ENCODE data around the gene IFT27. TPM values are rescaled to one million over a fixed set of nuclear protein-coding genes. Genes with fewer than 3 reads are reported as not detected.

The IFT27 gene
- total RNA-seq, 4 donors from 2014 or later = 5.8 to 22.7 (median 12.9) TPM

DNA sequence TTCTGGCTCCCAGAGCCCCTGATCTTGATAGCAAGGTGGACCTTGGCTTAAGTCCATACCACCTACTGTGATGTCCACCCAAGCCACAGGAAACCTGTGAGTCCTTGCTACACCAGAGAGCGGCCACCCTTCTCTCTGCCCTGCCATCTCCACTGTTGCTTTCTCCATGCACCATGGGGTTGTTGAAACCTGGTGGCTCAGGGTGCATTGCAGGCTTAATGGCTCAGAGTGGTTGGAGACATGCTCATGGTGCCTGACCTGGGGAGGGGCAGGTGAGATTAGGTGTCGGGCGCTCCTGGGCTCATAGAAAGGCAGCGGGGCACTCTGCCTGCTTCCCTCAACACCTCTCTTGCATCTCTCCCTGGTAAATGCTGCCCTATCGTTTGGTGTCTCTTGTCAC, 47.4 kb downstream of the IFT27 start:
- no peak overlapping the region for H3K4me3 ChIP-seq
- H3K9me3 ChIP-seq = no peaks in the 10 kb centered on the region
- no peak overlapping the region for H3K27ac ChIP-seq
- in situ Hi-C loops (cut with MboI; ENCODE audit: low pct_ligation_motif_present in 1 of 4, low pct_unique_long_range_greater_than_20kb in 1 of 4, low sequenced_read_pairs in 3 of 4) (no loop called here), intact Hi-C loops (cut with DNase I; ENCODE audit: low total_unique reads) (no loop called here)
- no peaks in the 10 kb centered on the region for H3K36me3 ChIP-seq
- WGBS, 2 donors (ENCODE audit: low coverage in 1 of 2) = 70% methylated on average over 4 of the region's 5 CpGs; no CpG with 5 or more reads in 1 of the 2 donors
- DNase-seq = no peak
- no peaks in the 10 kb centered on the region for H3K4me1 ChIP-seq
- TF ChIP-seq, protein P1, sequence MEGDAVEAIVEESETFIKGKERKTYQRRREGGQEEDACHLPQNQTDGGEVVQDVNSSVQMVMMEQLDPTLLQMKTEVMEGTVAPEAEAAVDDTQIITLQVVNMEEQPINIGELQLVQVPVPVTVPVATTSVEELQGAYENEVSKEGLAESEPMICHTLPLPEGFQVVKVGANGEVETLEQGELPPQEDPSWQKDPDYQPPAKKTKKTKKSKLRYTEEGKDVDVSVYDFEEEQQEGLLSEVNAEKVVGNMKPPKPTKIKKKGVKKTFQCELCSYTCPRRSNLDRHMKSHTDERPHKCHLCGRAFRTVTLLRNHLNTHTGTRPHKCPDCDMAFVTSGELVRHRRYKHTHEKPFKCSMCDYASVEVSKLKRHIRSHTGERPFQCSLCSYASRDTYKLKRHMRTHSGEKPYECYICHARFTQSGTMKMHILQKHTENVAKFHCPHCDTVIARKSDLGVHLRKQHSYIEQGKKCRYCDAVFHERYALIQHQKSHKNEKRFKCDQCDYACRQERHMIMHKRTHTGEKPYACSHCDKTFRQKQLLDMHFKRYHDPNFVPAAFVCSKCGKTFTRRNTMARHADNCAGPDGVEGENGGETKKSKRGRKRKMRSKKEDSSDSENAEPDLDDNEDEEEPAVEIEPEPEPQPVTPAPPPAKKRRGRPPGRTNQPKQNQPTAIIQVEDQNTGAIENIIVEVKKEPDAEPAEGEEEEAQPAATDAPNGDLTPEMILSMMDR (IDR thresholded peaks at IDR 0.05) = no peak
- no peak for TF ChIP-seq EP300 (IDR thresholded peaks at IDR 0.05; ENCODE audit: low read depth)
- no peak for TF ChIP-seq POLR2AphosphoS5 (IDR thresholded peaks at IDR 0.05)
- TF ChIP-seq POLR2A (IDR thresholded peaks at IDR 0.05) = no peak
- H3K27me3 ChIP-seq = peaks cover 33% of the 10 kb centered on the region

DNA sequence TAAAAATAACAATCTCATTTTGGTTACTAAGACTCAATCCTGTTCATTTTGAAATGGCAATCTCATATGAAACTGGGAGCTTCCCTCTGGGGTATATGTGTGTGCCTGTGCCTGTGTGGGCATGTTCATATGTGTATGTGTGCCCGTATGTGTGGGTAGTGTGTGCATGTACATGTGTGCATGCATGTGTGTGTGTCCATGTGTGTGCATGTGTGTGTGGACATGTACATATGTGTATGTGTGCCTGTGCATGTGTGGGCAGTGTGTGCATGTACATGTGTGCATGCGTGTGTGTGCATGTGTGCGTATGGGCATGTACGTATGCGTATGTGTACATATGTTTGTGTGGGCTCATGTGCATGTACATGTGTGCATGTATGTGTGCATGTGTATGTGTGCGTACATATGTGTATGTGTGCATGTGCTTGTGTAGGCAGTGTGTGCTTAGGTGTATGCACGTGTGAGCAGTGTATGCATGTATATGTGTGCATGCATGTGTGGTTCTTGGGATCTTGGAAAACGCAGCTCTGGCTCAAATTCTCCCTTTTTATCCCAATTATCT, 47.9 kb downstream of the IFT27 start:
- TF ChIP-seq EP300 (IDR thresholded peaks at IDR 0.05; ENCODE audit: low read depth) (no peak), POLR2A (IDR thresholded peaks at IDR 0.05) (no peak), POLR2AphosphoS5 (IDR thresholded peaks at IDR 0.05) (no peak)
- TF ChIP-seq, protein P1 (IDR thresholded peaks at IDR 0.05) = no peak
- no peaks in the 10 kb centered on the region for H3K36me3 ChIP-seq
- 78 to 100% methylated on average over 2 to 8 of the region's 8 CpGs for WGBS, 2 donors (ENCODE audit: low coverage in 1 of 2)
- H3K27ac ChIP-seq = no peak overlapping the region
- H3K9me3 ChIP-seq = no peaks in the 10 kb centered on the region
- H3K4me3 ChIP-seq = no peak overlapping the region
- H3K27me3 ChIP-seq = peaks cover 37% of the 10 kb centered on the region
- DNase-seq = no peak
- H3K4me1 ChIP-seq = no peaks in the 10 kb centered on the region
- in situ Hi-C loops (cut with MboI; ENCODE audit: low pct_ligation_motif_present in 1 of 4, low pct_unique_long_range_greater_than_20kb in 1 of 4, low sequenced_read_pairs in 3 of 4) (no loop called here), intact Hi-C loops (cut with DNase I; ENCODE audit: low total_unique reads) (no loop called here)

DNA sequence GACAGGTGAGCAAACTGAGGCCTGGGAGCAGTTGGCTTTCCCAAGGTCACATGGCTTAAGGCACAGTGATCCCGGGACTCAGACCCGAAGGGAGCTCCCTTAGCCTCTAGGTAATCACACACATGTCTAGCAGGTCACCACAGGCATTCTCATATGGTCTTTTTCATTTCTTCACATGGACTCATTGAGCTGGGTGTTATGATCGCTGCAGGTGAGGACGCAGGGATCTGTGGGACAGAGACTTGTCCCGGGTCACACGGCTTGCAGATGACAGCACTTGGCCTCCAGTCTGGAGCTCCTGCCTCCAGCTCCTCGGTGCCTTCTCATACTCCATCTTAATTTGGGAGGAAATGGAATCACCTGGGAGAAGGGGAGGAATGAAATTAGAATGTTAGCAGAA, 48.8 kb downstream of the IFT27 start:
- Histone ChIP-seq H3K4me3 (no peak overlapping the region), H3K36me3 (no peaks in the 10 kb centered on the region), H3K9me3 (no peaks in the 10 kb centered on the region), H3K27ac (no peak overlapping the region), H3K27me3 (peaks cover 35% of the 10 kb centered on the region), H3K4me1 (no peaks in the 10 kb centered on the region)
- WGBS, 2 donors (ENCODE audit: low coverage in 1 of 2) = 58 to 64% methylated on average over 2 to 7 of the region's 7 CpGs
- TF ChIP-seq POLR2AphosphoS5 (IDR thresholded peaks at IDR 0.05) (no peak), POLR2A (IDR thresholded peaks at IDR 0.05) (no peak), EP300 (IDR thresholded peaks at IDR 0.05; ENCODE audit: low read depth) (no peak)
- TF ChIP-seq, protein P1 (IDR thresholded peaks at IDR 0.05) = no peak
- DNase-seq = no peak
- intact Hi-C loops (cut with DNase I; ENCODE audit: low total_unique reads) = no loop called here
- in situ Hi-C loops (cut with MboI; ENCODE audit: low pct_ligation_motif_present in 1 of 4, low pct_unique_long_range_greater_than_20kb in 1 of 4, low sequenced_read_pairs in 3 of 4) = no loop called here

DNA sequence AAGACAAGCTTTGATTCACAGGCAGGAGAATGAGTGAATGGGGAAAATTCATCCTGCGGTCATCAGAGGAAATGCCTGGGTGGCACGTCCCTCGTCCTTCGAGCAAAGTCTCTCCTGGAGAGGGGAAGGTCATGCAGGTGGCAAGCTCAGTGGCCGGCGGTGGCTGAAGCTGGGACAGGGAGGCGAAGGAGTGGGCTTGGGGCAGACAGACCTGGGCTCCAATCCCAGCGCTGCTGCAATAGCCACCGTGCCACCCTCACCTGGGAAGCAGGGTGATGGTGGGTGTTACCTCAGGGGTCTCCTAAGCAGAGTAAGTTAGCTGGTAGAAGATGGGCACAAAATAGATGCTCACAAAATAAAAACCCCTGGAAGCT, 49.9 kb downstream of the IFT27 start:
- Histone ChIP-seq H3K36me3 (no peaks in the 10 kb centered on the region), H3K9me3 (no peaks in the 10 kb centered on the region), H3K4me1 (no peaks in the 10 kb centered on the region), H3K4me3 (no peak overlapping the region), H3K27me3 (peaks cover 39% of the 10 kb centered on the region), H3K27ac (no peak overlapping the region)
- in situ Hi-C loops (cut with MboI; ENCODE audit: low pct_ligation_motif_present in 1 of 4, low pct_unique_long_range_greater_than_20kb in 1 of 4, low sequenced_read_pairs in 3 of 4) (no loop called here), intact Hi-C loops (cut with DNase I; ENCODE audit: low total_unique reads) (no loop called here)
- no peak for TF ChIP-seq EP300 (IDR thresholded peaks at IDR 0.05; ENCODE audit: low read depth)
- TF ChIP-seq POLR2AphosphoS5 (IDR thresholded peaks at IDR 0.05) = no peak
- no peak for TF ChIP-seq POLR2A (IDR thresholded peaks at IDR 0.05)
- TF ChIP-seq, protein P1 (IDR thresholded peaks at IDR 0.05) = no peak
- WGBS, 2 donors (ENCODE audit: low coverage in 1 of 2) = 66 to 81% methylated on average over 4 to 9 of the region's 9 CpGs
- DNase-seq = no peak

Measured in transverse colon (tissue), 4 donors.